GM04503 (cell line): ENCODE measurements around the gene CCT7.
A peak's percentile ranks its signal among the peaks of the same experiment; 100 is the strongest.

Experiments
- DNase-seq: peaks from one replicate; pipeline ENCODE4 v3.0.0-alpha.2; 2012; ENCODE audit warnings: low read depth

The CCT7 gene

DNA sequence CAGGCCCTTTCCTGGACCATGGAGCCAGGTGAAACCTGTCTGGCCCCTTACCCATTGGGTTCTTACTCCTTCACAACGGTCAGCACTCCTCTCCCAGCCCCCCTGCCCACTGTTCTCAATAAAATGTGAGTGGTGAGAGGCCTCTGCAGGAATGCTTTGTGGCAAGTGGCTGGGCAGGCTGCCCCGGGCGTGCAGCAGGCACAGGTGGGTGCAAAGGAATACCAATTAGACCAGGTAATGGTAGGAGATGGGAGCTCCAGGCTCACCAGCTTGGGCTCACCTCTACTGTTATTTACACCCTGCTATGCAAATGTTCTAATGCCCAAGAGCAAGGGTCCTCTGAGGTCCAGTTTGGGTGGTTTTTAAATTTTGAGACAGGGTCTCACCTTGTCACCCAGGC, 7.0 kb upstream of the CCT7 start:
- DNase-seq: no peak

DNA sequence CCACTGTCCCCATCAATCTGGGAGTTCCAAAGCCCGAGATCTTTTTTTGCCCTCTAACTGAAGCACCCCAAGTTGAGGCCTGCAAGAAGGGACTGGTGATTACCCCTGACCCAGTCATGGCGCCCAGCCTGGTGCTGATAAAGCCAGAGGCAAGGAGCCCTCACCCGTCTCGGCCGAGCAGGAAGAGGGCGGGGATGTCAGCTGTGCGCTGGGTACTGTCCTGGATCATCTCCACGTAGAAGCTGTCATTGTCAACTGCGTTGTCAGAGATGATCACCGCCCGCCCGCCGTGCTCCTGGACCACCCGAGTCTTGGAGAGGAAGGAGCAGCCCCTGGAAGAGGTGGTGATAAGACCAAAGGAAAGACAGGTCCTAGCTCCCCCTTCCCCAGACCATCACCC, 5.5 kb upstream of the CCT7 start:
- no peak for DNase-seq

DNA sequence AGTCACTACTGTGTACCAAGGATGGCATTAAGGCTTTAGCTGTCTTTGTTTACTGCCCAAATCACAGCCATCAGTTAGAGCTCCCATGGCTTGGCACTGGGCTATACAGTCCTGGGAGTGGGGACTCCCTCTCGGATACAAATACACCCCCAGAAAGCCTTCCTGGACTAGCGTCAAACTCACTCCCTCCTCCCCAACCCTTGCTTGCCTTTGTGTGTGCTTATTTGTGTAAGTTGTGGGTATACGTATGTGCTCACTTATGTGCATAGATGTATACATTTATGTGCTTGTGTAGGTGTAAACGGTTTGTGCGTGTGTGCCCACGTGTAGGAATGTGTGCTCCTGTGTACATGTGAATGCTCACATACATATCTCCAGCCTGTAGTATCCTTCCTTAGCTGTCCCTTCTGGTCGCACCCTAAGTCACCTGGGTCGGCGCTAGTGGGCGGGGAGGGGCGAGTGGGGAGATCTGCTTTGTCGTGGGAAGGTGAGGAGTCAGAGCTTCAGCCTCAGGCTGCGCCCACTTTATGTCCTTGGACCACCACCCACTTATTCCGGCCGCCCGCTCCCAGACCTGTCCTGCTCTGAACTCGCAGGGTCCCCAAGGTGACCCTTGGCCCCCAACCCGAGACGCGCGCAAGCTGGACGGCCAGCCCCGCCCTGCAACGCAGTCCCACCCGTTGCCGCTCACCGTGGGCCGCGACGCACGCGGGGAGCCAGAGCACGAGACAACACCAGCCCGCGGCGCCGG, 1.5 kb upstream of the CCT7 start:
- no peak for DNase-seq

DNA sequence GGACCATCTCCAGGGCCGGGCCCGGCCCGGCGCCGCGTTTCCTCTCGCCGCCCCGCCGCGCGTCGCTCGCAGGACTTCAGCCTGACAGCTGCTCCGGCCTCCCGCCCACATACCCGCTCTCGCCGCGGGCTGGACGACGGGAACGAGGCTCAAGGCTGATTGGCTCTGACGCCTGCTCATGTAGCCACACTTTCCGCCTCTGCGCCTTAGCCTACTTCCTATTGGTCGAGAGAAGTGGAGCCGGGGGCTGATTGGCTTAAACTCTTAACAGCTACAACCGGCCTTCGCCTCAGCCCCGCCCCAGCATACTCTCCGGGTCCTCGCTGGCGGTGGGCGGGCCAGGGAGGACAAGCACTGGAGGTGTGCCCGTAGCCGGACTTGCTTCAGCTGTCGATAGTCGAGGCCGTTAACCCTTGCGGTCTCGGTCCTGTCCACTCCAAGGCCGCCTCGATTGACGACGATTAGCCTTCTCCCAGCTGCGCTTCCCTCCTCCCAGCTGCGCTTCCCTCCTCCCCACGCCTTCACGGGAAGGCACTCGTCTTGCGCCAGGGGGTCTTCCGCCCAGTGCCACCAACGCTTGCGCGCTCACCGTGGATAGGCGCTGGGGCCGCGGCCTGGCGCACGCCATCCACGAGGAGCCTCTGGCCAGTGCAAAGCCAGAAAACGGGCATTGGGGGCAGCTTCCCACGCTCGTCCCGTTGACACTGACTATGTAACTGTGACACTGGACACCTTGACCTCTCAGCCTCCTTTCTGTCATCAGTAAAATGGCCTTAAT, 765 bp upstream of the CCT7 start, which contains the start of gene PRADC1:
TSS of gene PRADC1 (minus strand) at position 86 of the 778 bp plus-strand sequence. CDS start at position 7, 79 bp downstream.
- peak; percentile 99 for DNase-seq

DNA sequence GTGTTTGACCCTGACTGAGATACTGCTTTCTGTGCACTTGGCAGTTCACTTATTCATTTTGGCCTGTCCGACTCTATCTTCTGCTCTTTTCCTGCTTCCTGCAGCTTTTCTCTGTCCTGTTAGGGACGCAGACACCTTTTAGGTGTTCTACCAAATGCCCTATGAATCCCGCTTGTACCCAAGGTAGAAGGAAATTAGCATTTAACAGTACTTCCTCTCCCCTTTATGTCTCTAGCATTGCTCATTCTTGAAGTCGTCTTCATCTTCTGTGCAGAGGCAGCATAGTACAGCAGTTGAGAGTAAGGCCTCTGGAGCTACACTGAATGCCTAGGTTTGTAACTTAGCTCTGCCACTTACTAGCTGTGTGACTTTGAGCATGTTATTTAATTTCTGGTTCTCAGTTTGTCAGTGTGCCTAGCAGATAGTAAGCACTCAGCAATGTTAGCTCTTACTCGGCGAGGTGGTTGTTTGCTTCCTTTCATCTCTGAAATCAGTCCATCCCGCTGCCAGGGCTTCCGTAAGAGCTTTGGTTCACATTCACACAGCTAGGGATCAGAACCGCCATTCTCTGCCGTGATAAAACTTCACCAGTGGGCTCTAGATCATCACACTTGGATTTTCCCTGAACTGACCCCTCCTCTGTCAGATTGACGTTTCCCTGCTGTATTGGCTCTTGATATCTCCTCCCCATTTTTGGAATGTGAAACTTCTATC, 1.4 kb downstream of the CCT7 start:
- no peak for DNase-seq

DNA sequence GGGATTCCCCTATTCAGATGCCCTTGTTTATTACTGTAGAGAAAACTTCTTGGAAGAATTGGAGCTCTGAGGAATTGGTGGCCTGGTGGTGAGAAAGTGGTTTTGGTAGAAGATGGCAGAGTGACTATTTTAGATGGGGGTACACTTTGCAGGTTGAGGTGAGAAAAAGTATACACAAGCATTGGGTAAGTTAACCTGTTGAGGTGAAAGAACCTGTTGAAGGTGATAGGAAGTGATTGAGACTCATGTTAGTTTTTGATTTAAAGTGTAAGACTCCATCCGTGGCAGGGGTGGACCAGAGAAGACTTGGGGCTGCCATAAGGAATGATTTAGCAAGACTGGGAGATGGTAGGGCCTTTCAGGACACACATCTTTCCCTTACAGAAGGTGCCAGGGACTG, 3.1 kb downstream of the CCT7 start:
- no peak for DNase-seq

DNA sequence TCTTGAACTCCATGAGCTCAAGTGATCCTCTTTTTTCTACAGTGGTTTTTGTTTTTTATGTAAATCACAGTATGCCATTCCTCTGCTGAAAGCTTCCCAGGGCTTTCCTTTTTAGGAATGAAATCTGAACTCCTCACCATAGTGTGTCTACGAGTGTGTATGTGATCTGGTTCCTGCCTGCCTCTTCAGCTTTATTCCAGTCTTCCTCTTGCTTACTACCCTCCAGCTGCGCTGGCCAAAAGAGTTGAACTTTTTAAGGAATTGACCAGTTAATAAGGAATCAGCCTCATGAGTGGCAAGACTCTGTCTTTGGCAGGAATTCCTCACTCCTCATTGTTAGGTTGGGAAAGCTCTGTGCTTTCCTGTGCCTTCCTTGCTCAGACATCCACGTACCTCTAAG, 4.0 kb downstream of the CCT7 start:
- no peak for DNase-seq

DNA sequence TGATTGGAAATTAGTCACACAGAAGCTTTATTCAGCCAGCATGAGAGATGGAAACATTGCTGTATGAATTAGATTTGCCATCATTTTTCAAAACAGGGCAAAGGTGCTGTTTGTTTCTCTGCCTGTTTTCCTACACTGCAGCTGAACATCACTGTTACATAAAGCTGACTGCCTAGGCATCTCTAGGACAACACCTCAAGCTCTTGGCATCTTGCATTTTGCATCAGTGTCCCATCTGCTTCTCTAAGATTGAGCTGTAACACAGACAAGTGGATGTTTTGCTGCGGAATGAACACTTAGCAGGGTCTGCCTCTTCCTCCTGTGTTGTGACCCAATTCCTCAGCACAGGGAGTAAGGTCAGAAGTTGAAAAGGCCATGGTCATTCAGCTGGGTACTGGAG, 4.9 kb downstream of the CCT7 start:
- DNase-seq: no peak

DNA sequence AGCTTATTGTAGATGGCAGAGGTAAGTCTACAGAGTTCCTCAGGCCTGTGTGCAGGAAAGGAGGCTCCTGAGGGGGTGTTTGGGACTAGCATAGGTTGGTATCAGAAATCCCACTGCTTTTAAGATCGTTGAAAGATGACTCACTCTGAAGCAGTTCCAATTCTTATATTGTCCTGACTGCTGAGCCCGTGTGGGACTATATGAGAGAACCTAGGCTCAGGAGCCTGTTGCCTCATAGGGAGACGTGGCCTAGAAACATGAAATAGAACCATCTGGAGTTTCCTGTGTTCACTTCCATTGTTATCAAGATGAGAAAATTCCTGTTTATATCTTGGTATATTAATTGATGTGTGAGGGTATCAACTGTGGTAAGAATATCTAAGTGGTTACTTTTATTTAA, 5.7 kb downstream of the CCT7 start:
- no peak for DNase-seq

DNA sequence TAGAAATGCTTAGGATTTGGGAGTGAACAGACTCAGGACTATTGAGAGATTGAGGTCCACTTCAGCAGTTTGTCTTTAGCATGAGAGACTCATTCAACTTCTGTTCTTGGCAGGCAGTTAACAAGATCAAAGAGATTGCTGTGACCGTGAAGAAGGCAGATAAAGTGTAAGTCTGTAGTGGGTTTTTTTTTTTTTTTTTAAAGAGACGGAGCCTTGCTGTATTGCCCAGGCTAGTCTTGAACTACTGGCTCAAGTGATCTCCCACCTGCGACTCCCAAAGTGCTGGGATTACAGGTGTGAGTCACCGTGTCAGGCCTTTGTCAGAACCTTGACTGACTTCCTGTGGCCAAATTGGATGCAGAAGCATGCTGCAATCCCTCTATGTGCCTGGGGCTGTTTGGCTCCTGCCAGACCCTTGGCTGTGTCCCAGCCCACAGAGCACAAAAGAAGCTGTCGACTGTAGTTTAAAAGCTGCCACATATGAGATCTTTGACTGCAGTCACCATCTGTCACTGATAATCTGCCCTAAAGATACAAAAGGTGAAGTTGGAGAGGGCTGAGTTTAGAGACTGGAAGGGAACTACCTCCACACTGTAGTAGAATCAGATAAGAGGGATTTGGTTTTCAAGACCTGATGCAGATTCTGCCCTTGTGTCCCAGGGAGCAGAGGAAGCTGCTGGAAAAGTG, 9.9 kb downstream of the CCT7 start:
- peak; percentile 49 for DNase-seq

DNA sequence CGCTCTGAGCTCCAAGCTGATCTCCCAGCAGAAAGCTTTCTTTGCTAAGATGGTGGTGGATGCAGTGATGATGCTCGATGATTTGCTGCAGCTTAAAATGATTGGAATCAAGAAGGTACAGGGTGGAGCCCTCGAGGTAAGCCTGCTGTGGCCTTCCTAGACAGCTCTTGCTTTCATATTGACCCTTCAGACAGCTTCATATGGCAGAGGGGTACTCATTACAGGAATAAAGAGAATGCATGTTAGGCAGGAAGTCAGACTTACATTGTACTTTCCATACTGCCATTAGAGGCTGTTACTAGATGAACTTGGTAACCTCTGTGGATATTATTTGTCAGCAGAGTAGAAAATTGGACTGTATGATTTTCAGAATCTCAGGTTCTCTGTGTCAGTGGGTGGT, 10.5 kb downstream of the CCT7 start:
- DNase-seq: no peak

DNA sequence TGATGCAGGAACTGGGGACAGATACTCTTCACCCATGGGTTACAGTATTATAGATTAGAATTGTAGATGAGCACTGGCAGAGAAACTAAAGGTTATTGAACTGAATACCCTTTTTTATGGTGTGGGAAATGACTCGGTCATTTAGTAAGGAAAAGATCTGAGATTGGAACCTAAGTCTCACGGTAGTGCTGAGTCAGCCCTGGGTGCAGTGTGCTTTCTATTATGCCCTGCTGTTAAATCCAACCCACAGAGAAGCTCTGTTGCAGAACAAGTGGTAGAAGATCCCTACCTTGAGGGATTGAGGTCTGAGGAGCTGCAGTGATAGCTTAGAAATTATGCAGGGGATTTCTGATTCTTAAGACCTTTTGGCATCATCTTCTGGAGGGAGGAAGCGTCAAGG, 12.7 kb downstream of the CCT7 start:
- no peak for DNase-seq

DNA sequence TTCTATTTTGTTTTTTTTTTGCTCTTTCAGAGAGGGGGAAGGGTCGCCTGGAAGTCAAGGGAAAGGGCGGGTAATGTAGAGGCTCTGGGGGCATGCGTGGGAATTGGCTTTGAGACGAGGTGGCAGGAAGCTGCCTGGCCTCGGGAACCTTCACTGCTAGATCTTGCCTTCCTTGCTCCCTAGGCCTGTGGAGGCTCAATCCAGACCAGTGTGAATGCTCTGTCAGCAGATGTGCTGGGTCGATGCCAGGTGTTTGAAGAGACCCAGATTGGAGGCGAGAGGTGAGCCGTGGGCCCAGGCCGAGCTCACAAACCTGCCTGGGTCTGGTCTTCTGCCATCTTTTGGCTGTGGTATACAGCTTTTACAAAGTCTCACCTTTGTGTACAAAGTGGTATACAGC, 15.5 kb downstream of the CCT7 start:
- no peak for DNase-seq

DNA sequence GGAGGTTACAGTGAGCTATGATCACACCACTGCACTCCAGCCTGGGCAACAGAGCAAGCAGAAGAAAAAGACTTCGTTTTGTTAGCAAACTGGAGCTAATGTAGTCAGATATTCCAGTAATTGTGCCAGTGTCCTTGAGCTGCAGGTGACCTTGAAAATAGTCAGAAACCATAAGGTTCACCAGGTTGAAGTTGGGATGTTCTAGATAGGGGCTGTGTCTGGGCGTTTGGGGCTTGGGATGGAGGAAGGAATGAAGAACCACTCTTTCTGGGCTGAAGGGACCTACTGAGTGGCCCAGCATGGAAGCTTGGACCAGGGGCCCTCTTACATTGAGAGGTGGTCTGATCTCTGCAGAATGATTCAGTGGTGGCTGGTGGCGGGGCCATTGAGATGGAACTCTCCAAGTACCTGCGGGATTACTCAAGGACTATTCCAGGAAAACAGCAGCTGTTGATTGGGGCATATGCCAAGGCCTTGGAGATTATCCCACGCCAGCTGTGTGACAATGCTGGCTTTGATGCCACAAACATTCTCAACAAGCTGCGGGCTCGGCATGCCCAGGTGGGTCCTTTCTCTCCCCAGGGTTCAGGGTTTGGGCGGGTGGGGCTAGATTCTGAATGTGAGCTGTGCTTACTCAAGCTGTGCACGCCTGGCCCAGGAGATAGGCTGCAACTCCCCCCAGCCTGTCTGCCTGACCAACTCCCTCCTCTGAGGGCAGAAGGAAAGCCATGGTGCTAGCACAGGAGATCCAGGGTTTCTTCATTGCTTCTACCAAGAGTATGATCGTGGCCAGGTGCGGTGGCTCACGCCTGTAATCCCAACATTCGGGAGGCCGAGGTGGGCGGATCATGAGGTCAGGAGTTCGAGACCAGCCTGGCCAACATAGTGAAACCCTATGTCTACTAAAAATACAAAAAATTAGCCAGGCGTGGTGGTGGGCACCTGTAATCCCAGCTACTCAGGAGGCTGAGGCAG, 17.1 kb downstream of the CCT7 start:
- DNase-seq: no peak

DNA sequence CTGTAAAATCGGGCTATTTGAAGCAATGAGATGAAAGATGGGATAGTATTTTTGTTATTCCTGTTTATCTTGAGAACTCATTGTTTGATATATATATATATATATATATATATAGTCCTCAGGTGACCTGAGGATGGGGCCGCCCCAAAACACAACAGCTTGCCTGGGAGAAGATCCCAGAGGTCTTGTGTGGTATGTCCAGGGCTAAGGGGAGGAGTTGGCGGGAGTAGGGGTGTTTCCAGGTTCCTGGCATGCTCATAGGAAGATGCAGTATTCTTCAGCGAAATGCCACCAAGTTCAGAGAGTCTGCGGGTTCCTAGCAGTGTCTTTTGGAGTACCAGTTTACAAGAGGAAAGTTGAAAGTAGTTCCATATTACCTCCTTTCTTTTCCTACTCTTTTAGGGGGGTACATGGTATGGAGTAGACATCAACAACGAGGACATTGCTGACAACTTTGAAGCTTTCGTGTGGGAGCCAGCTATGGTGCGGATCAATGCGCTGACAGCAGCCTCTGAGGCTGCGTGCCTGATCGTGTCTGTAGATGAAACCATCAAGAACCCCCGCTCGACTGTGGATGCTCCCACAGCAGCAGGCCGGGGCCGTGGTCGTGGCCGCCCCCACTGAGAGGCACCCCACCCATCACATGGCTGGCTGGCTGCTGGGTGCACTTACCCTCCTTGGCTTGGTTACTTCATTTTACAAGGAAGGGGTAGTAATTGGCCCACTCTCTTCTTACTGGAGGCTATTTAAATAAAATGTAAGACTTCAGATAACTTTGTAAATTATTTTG, 18.3 kb downstream of the CCT7 start:
- DNase-seq: no peak

DNA sequence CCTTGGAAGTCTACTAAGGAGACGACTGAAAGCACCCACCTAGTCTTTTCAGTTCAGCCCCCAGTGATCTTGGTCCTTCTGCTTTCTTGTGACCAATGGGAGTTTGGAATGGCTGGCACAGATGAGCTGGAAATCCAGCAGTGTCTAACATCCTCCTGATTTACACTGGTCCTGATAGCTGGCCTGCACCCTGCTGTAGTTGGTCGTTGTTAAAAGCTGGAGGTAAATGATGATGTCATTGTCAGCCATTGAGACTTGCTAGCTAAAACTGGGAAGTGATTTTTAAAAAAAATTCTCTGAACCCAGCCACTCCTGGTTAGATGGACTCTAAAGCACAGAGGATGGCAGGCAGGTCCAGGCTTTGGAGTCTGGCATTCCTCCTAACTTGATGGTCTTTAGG, 19.3 kb downstream of the CCT7 start:
- DNase-seq: no peak

DNA sequence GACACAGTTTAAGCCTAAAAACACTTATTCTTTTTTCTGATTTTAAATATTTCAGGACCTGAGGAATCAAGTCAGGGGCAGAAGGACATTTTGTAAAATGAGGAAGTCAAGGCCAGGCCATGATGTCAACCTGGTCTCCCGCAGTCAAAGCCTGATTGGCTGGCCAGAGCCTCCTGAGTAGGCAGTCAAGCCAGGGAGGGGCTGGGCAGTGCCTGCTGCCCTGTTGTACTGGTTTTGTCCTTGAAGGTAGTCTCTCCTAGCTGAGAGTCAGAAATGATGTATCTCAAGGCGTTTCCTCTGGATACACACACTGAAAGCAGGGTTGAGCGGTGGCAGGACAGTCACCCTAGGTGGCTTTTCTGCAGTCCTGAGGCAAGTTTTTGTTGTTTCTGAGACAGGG, 19.8 kb downstream of the CCT7 start:
- DNase-seq: no peak

DNA sequence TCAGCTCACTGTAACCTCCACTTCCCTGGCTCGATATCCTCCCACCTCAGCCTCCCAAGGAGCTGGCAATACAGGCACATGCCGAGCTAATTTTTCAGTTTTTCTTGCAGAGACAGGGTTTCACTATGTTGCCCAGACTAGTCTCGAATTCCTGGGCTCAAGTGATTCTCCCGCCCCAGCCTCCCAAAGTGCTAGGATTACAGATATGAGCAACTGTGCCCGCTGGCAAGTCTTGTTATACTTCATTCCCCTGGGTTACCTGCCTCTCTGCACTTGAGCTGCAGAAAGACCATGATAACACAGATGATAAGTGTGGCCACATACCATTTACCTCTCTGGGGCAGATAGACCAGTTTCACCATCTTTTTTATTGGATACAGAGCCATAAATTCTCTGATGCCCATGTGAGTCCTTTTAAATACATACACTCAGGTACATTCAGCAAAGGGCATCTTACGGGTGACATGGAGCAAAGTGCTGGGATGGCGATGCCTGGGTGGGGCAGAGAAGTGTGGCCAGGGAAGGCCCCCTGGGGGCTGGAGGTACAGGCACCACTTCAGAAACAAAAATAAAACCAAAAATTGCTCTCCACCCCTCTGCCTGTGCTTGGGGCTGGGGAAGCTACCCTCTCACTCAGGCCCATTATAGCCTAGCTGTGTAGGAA, 20.4 kb downstream of the CCT7 start:
- DNase-seq: no peak

DNA sequence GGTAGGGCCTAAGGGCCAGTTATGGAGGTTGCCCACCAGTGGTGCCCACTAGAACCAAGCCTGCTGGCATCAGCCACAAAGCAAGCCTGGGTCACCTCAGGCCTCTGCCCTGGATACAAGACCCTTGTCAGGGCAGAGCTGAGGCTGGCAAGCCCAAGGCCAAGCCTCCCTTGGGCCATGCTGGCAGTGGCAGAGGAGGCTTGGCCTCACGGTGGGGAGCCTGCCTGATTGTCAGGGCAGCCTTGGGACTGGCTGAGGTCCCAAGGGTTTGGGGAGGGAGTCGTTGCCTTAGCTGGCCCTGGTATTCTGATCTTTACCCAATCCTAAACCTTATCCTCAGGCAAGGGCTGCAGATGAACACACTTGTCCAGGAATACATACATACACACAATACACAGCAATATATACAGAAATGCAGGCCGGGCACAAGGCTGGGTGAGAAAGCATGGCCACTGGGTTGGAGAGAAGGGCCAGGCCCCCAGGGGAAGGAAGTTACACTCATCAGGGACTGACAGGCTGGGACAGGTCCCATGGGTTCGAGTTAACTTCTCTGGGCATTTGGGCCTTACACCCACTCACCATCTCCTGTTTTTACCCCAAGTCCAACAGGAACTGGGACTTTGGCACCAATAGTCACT, 21.0 kb downstream of the CCT7 start:
- DNase-seq: no peak
